Calu3 (cell line): ENCODE measurements around the gene CYB5B. TPM values are rescaled to one million over a fixed set of nuclear protein-coding genes. Genes with fewer than 3 reads are reported as not detected.

Experiments
- BruUV-seq: library from RNA; stranded (reverse); fragments of 400-500 nt; replicated peaks from 2 replicates; lab custom pipeline; 2021; lab: Mats Ljungman, UMichigan
- CTCF ChIA-PET: fragments of 300-600 bp; sonication (Branson Sonifier 250); formaldehyde crosslinking; loops from one replicate; lab custom pipeline; 2022; ENCODE audit warnings: antibody characterized with exemption; lab: Charles Lee
- DNase-seq: peaks from one replicate; pipeline ENCODE4 v3.0.0; 2022
- H3K27ac Mint-ChIP-seq: one replicate; pipeline ENCODE4 v1.8.0; 2022; ENCODE audit warnings: mixed read lengths; ENCODE audit not compliant: unreplicated experiment
- H3K27me3 Mint-ChIP-seq: one replicate; pipeline ENCODE4 v1.8.0; 2022; ENCODE audit warnings: mixed read lengths; ENCODE audit not compliant: unreplicated experiment
- H3K36me3 Mint-ChIP-seq: one replicate; pipeline ENCODE4 v1.8.0; 2022; ENCODE audit warnings: mild to moderate bottlenecking, moderate library complexity, mixed read lengths; ENCODE audit not compliant: insufficient read depth, unreplicated experiment
- H3K4me1 Mint-ChIP-seq: one replicate; pipeline ENCODE4 v1.8.0; 2022; ENCODE audit warnings: mild to moderate bottlenecking, low read depth, mixed read lengths; ENCODE audit not compliant: unreplicated experiment
- H3K4me3 Mint-ChIP-seq: one replicate; pipeline ENCODE4 v1.8.0; 2022; ENCODE audit warnings: mild to moderate bottlenecking, low read depth, moderate library complexity, mixed read lengths; ENCODE audit not compliant: unreplicated experiment
- H3K9me3 Mint-ChIP-seq: one replicate; pipeline ENCODE4 v1.8.0; 2022; ENCODE audit warnings: low read depth, mixed read lengths; ENCODE audit not compliant: unreplicated experiment
- CTCF ChIP-seq: fragments of 200-600 bp; IDR thresholded peaks from one replicate; pipeline ENCODE4 v1.8.0; 2022; ENCODE audit warnings: antibody characterized with exemption; ENCODE audit not compliant: unreplicated experiment
- intact Hi-C: fragments of 100-400 bp; cut with micrococcal nuclease; formaldehyde crosslinking; loops from one replicate; pipeline ENCODE4 v1.10.0; 2022; ENCODE audit not compliant: unreplicated experiment
- total RNA-seq: library from RNA; stranded (reverse); gene quantifications from 2 replicates; pipeline ENCODE4 v1.2.3, GENCODE V29; 2022

The CYB5B gene
- total RNA-seq, 1 experiment from 2014 or later, result 179 TPM

GRCh38 chr16:69497876-69498596 is 73.6 kb downstream of the CYB5B start:
- Mint-ChIP-seq H3K27ac (no peak overlapping the region), H3K4me1 (peaks cover 8% of the 10 kb centered on the region), H3K27me3 (peaks cover 14% of the 10 kb centered on the region), H3K4me3 (no peak overlapping the region), H3K9me3 (peaks cover 3% of the 10 kb centered on the region), H3K36me3 (no peaks in the 10 kb centered on the region)
- CTCF ChIA-PET, result interaction anchor here (0.5 kb wide), 1 partner anchor 86 kb away, joined by 5 read pairs; no protein-coding TSS in a partner anchor
- BruUV-seq, result no TSS peak
- TF ChIP-seq CTCF, result no peak
- DNase-seq, result no peak
- intact Hi-C loops, result no loop called here

DNA sequence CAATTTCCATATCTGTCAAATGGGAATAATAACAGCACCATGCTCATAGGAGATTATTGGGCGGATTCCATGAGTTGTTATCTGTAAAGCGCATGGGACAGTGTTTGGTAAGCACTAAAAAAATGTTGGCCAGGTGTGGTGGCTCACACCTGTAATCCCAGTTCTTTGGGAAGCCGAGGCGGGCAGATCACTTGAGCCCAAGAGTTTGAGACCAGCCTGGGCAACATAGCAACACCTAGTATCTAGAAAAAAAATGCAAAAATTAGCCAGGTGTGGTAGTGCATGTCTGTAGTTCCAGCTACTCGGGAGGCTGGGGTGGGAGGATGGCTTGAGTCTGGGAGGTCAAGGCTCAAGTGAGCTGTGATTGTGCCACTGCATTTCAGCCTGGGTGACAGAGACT is 74.5 kb downstream of the CYB5B start:
- no peak overlapping the region for H3K4me3 Mint-ChIP-seq
- H3K27me3 Mint-ChIP-seq, result peaks cover 14% of the 10 kb centered on the region
- H3K36me3 Mint-ChIP-seq, result no peaks in the 10 kb centered on the region
- CTCF ChIA-PET, result no interaction called here
- no peak for DNase-seq
- TF ChIP-seq CTCF, result no peak
- H3K9me3 Mint-ChIP-seq, result no peaks in the 10 kb centered on the region
- intact Hi-C loops, result no loop called here
- peaks cover 8% of the 10 kb centered on the region for H3K4me1 Mint-ChIP-seq
- no peak overlapping the region for H3K27ac Mint-ChIP-seq
- no TSS peak for BruUV-seq

- H3K36me3 Mint-ChIP-seq, result no peaks in the 10 kb centered on the region
- CTCF ChIA-PET, result no interaction called here
- H3K27me3 Mint-ChIP-seq, result peaks cover 14% of the 10 kb centered on the region
- DNase-seq, result no peak
- no peak for TF ChIP-seq CTCF
- no peak overlapping the region for H3K4me3 Mint-ChIP-seq
- H3K9me3 Mint-ChIP-seq, result no peaks in the 10 kb centered on the region
- H3K27ac Mint-ChIP-seq, result no peak overlapping the region
- H3K4me1 Mint-ChIP-seq, result peaks cover 8% of the 10 kb centered on the region
- no TSS peak for BruUV-seq
- intact Hi-C loops, result no loop called here
Measured at GRCh38 chr16:69499541-69500230, 75.3 kb downstream of the CYB5B start.

- DNase-seq, result no peak
- TF ChIP-seq CTCF, result no peak
- intact Hi-C loops, result no loop called here
- Mint-ChIP-seq H3K9me3 (no peaks in the 10 kb centered on the region), H3K36me3 (no peaks in the 10 kb centered on the region), H3K27ac (no peak overlapping the region), H3K27me3 (peaks cover 14% of the 10 kb centered on the region), H3K4me1 (peaks cover 8% of the 10 kb centered on the region), H3K4me3 (no peak overlapping the region)
- CTCF ChIA-PET, result no interaction called here
- BruUV-seq, result no TSS peak
Measured at GRCh38 chr16:69500496-69500895, 76.1 kb downstream of the CYB5B start.
